GM19438 (cell line): Measurements from ENCODE around the gene VPS13A.
"Not testable (repeated sequence)": the region's sequence is repeated elsewhere in the genome, so short reads cannot be mapped to it uniquely, and the experiment has no call there.

Experiments
- ATAC-seq: cut with Tn5 transposase; IDR thresholded peaks from one replicate; pipeline ENCODE4 v1.9.1; 2021; ENCODE audit warnings: low read depth; ENCODE audit not compliant: unreplicated experiment

VPS13A gene

GRCh38 chr9:77291714-77292113 lies 114.4 kb downstream of the VPS13A start:
- no peak for ATAC-seq

DNA sequence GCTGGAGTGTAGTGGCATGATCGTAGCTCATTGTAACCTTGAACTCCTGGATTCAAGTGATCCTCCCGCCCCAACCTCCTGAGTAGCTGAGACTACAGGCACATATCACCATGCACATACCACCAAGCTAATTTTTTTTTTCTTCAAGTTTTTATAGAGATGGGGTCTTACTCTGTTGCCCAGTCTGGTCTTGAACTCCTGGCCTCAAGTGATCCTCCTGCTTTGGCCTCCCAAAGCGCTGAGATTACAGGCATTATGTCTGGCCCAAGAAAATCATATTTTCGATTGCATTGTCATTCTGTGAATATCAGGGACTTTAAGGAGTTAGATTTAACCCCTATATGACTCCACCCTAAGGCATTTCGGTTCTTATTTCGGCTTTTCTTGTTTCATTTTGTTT lies 116.6 kb downstream of the VPS13A start:
- no peak for ATAC-seq

GRCh38 chr9:77304543-77304942 lies 127.2 kb downstream of the VPS13A start:
- no peak for ATAC-seq

GRCh38 chr9:77305622-77306400 lies 128.5 kb downstream of the VPS13A start:
- ATAC-seq = no peak

- ATAC-seq = no peak
These were observed 129.8 kb downstream of the VPS13A start for GRCh38 chr9:77307166-77307565.

DNA sequence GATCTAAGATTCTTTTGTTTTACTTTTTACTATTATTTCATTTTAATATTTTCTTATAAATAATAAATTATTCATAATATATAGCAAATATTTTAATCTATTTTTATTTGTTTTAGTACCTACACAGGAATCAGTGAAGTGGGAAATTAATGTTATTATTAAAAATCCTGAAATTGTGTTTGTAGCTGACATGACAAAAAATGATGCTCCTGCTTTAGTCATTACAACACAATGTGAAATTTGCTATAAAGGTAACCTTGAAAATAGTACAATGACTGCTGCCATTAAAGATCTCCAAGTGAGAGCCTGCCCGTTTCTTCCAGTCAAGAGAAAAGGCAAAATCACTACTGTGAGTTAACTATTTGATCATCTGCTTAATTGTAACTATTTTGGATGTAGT lies 138.7 kb downstream of the VPS13A start:
- no peak for ATAC-seq

DNA sequence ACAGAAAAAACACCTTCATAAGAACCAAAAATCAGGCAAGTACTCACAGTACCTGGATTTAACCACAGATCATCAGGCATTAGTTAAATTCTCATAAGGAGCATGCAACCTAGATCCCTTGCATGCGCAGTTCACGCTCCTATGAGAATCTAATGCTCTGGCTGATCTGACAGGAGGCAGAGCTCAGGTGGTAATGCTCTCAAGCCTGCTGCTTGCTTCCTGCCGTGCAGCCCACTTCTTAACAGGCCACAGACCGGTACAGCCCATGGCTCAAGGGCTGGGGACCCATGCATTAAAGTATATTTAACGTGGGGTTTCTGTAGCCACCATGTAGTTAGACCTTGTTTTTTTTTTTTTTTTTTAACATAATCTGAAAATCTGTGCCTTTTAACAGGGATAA lies 147.7 kb downstream of the VPS13A start:
- no peak for ATAC-seq

DNA sequence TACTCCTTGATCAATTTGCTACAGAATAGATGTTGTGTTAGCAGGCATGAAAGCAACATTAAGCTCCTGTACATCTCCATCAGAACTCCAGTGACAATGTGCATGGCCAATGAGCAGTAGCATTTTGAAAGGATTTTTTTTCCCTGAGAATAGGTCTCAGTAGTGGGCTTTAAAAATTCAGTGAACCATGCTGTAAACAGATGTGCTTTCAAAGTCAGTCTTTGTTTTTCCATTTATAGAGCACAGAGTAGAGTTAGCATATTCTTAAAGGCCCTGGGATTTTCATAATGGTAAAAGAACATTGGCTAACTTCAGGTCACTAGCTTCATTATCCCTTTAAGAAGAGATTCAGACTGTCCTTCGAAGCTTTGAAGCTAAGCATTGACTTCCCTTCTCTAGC lies 150.8 kb downstream of the VPS13A start:
- no peak for ATAC-seq

GRCh38 chr9:77370064-77370463 lies 192.7 kb downstream of the VPS13A start:
- ATAC-seq = no peak

GRCh38 chr9:77374266-77374665 lies 196.9 kb downstream of the VPS13A start:
- ATAC-seq = no peak

- ATAC-seq = no peak
These were observed 198.7 kb downstream of the VPS13A start for GRCh38 chr9:77375956-77376532.

DNA sequence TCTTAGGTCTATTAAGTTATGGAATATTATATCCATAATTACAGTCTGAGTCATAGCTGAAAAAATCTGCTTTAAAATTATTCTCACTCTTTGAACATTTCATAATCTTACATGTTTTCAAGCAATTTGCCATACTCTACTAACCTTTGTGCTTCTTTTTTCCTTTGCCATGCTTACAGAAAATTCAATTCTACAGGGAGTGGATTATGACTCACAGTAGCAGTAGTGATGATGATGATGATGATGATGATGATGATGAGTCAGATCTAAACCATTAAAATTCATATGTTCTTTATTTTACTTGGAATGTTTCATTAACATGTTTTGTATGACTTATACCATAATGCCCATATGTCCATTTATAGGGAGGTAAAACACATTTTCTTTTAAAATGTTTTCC lies 207.1 kb downstream of the VPS13A start:
- ATAC-seq = no peak

- no peak for ATAC-seq
These were observed 208.9 kb downstream of the VPS13A start for GRCh38 chr9:77386187-77386586.

- no peak for ATAC-seq
These were observed 214.5 kb downstream of the VPS13A start for GRCh38 chr9:77391834-77392233.

- ATAC-seq = no peak
These were observed 215.0 kb downstream of the VPS13A start for GRCh38 chr9:77392328-77392727.

- ATAC-seq = not testable (repeated sequence)
These were observed 221.2 kb downstream of the VPS13A start for GRCh38 chr9:77398581-77398980.

DNA sequence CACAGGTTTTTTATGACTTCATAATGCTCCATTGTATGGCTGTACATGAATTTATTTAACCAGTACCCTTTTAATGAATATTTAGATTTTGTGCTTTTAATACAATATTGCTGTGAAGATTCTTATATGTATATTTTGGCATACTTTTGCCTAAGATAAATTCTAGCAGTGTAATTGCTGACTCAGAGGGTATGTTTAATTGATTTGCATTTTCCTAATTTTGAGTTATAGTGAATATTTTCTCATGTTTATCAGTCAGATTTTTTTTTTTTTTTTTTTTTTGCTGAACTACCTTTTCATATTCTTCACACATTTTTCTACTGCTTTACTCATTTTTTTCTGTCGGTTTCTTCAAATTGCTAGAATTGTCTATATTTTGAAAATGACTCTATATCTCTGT lies 222.6 kb downstream of the VPS13A start:
- no peak for ATAC-seq

DNA sequence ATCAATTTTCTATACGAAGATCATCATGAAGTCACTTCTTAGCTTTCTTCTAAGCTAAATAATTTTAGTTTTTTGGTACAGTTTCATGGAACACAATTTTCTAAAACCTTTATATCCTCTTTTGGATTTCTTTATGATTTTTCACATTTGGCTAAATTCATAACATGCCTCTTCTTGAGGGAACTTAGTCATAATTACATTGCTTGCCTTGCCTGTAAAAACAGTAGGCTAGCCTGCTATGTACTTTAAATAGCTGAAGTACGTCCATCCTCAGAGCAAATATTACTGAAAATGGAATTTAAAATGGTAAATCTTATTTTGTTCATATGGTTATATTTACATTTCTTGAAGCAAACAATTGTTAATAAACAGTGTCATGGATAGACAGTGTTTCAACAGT lies 225.0 kb downstream of the VPS13A start:
- no peak for ATAC-seq

- ATAC-seq = no peak
These were observed 225.9 kb downstream of the VPS13A start for GRCh38 chr9:77403239-77403638.

GRCh38 chr9:77408521-77408920 lies 231.2 kb downstream of the VPS13A start:
- not testable (repeated sequence) for ATAC-seq

GRCh38 chr9:77417566-77417965 lies 240.2 kb downstream of the VPS13A start:
- ATAC-seq = no peak

DNA sequence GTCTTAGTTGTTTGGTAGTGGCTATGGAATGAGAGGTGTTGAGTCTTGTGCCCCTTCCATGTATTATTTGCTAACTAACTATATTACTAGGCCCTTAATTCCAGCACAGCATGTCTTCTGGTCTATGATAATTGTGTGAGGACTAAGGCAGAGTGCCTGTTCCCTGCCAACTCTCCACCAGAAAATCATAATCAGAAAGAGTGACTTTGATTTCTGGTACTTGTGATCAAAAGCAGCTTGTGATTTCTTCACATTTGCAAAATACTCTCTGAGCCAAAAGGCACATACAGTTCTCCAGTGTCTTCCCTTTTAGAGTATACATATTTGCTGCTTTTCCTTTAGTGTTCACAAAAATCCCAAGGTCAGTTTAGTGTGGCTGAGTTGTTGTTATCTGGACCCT lies 240.9 kb downstream of the VPS13A start:
- no peak for ATAC-seq
